ENCODE data around the gene TSPO. TPM values are rescaled to one million over a fixed set of nuclear protein-coding genes. Genes with fewer than 3 reads are reported as not detected.

TSPO gene
- total and polyA plus RNA-seq, 2 experiments from 2014 or later: 61.8 to 138 TPM

DNA sequence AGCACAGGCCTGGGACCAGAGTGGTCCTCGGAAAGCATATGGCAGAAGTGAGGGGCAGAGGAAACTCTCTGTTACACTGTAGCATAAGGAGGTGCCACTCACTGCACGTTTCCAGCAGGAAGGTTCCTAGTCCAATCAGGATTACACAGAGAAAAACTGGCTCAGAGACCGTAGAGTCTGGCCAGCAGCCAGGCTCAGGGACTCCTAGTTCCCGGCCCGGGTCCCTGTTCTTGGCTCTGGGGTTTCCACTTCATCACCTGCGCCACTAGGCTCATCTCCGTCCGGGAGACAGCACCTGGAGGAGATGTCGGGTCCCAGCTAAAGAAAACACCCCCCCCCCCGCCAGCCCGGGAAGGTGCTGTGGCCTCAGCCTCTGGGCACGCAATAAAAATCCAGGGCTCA lies 34.5 kb downstream of the TSPO start:
- H2AFZ ChIP-seq: peak overlapping the region; percentile 49
- H3K9me2 ChIP-seq (replicated peaks; ENCODE audit: insufficient read depth): no peaks in the 10 kb centered on the region
- H3K4me2 ChIP-seq: peak overlapping the region; percentile 96
- H3K9me3 ChIP-seq (ENCODE audit: low read depth): no peaks in the 10 kb centered on the region
- H4K20me1 ChIP-seq (ENCODE audit: insufficient read depth, poor library complexity, severe bottlenecking): no peaks in the 10 kb centered on the region
- H3K27ac ChIP-seq: peak overlapping the region; percentile 86
- peaks cover 22% of the 10 kb centered on the region for H3K79me2 ChIP-seq
- WGBS (ENCODE audit: low lambda C conversion rate, missing lambda C conversion rate): 13% methylated on average over 11 of the region's 12 CpGs
- H3K36me3 ChIP-seq (replicated peaks; ENCODE audit: insufficient read depth, low read depth): no peaks in the 10 kb centered on the region
- no peak for TF ChIP-seq EZH2 (IDR thresholded peaks at IDR 0.05; ENCODE audit: borderline replicate concordance)
- TF ChIP-seq, protein P1, sequence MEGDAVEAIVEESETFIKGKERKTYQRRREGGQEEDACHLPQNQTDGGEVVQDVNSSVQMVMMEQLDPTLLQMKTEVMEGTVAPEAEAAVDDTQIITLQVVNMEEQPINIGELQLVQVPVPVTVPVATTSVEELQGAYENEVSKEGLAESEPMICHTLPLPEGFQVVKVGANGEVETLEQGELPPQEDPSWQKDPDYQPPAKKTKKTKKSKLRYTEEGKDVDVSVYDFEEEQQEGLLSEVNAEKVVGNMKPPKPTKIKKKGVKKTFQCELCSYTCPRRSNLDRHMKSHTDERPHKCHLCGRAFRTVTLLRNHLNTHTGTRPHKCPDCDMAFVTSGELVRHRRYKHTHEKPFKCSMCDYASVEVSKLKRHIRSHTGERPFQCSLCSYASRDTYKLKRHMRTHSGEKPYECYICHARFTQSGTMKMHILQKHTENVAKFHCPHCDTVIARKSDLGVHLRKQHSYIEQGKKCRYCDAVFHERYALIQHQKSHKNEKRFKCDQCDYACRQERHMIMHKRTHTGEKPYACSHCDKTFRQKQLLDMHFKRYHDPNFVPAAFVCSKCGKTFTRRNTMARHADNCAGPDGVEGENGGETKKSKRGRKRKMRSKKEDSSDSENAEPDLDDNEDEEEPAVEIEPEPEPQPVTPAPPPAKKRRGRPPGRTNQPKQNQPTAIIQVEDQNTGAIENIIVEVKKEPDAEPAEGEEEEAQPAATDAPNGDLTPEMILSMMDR (IDR thresholded peaks at IDR 0.05; ENCODE audit: poor library complexity): no peak
- no peak for TF ChIP-seq EZH2phosphoT487 (IDR thresholded peaks at IDR 0.05; ENCODE audit: low read depth, severe bottlenecking, unreplicated experiment)
- no peaks in the 10 kb centered on the region for H3K27me3 ChIP-seq
- peak; percentile 62 for DNase-seq (ENCODE audit: low spot score)
- peak overlapping the region; percentile 92 for H3K4me3 ChIP-seq
- peaks cover 33% of the 10 kb centered on the region for H3K4me1 ChIP-seq (ENCODE audit: insufficient read depth)

DNA sequence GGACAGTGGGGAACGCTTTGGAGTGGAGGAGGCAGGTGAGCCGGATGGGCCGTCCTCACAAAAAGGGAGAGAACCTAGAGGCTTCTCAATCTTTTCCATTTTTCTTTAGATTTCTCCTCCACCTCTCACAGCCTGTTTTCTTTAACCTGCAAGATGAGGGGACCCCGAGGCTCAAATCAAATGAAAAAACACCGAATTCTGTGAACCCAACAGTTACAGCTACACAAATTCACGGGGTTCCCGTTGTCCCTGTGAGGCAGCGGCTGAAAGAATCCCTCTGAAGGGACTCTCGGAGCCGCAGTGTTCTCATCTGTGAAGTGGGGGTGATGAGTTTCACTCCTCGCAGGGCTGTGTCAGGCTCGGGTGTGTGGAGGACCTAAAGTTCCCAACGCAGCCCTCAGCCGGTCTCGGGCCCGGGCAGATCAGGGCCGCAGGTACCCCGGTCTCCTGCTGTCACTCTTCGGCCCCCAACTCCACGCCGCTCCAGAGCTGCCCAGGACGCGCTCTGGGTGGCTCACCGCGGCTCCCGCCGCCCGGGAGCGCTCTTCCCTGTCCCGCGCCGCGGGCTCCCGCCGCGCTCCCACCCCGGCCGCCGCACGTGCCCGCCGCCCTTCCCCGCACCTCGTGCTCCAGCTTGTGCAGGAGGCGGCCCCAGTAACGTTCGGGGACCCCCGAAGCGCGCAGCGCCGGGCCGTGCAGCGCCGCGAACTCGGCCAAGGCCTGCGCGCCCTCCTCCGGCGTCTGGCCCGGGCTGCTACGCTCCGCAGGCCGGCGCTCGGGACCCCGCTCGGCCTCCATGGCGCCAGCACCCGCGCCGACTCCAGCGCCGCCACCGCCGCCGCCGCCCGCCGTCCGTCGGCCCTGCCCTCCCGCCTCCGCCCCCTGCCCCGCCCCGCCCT lies 35.2 kb downstream of the TSPO start, which contains the start of gene TTLL12:
TTLL12 (minus strand) TSS at position 863 of the 899 bp plus-strand sequence; CDS start at position 798, 65 bp downstream.
- no peaks in the 10 kb centered on the region for H4K20me1 ChIP-seq (ENCODE audit: insufficient read depth, poor library complexity, severe bottlenecking)
- H3K9me3 ChIP-seq (ENCODE audit: low read depth): no peaks in the 10 kb centered on the region
- H2AFZ ChIP-seq: peak within 1 kb of the TSS; percentile 96
- no peaks in the 10 kb centered on the region for H3K36me3 ChIP-seq (replicated peaks; ENCODE audit: insufficient read depth, low read depth)
- H3K4me1 ChIP-seq (ENCODE audit: insufficient read depth): peaks cover 33% of the 10 kb centered on the region
- H3K9me2 ChIP-seq (replicated peaks; ENCODE audit: insufficient read depth): no peaks in the 10 kb centered on the region
- peak within 1 kb of the TSS; percentile 92 for H3K4me3 ChIP-seq
- WGBS (ENCODE audit: low lambda C conversion rate, missing lambda C conversion rate): 2% methylated on average over 20 of the region's 87 CpGs
- DNase-seq (ENCODE audit: low spot score): peak; percentile 91
- no peaks in the 10 kb centered on the region for H3K27me3 ChIP-seq
- peaks cover 22% of the 10 kb centered on the region for H3K79me2 ChIP-seq
- H3K4me2 ChIP-seq: peak within 1 kb of the TSS; percentile 96
- H3K27ac ChIP-seq: peak within 1 kb of the TSS; percentile 93
- TF ChIP-seq, protein P1 (IDR thresholded peaks at IDR 0.05; ENCODE audit: poor library complexity): no peak
- TF ChIP-seq EZH2 (IDR thresholded peaks at IDR 0.05; ENCODE audit: borderline replicate concordance) (no peak), EZH2phosphoT487 (IDR thresholded peaks at IDR 0.05; ENCODE audit: low read depth, severe bottlenecking, unreplicated experiment) (no peak)

- H2AFZ ChIP-seq: peak overlapping the region; percentile 96
- H3K4me2 ChIP-seq: peak overlapping the region; percentile 73
- H3K9me3 ChIP-seq (ENCODE audit: low read depth): no peaks in the 10 kb centered on the region
- WGBS (ENCODE audit: low lambda C conversion rate, missing lambda C conversion rate): 34% methylated on average over 18 of the region's 86 CpGs
- peak overlapping the region; percentile 12 for H3K4me3 ChIP-seq
- no peaks in the 10 kb centered on the region for H4K20me1 ChIP-seq (ENCODE audit: insufficient read depth, poor library complexity, severe bottlenecking)
- peaks cover 22% of the 10 kb centered on the region for H3K79me2 ChIP-seq
- H3K9me2 ChIP-seq (replicated peaks; ENCODE audit: insufficient read depth): no peaks in the 10 kb centered on the region
- peaks cover 33% of the 10 kb centered on the region for H3K4me1 ChIP-seq (ENCODE audit: insufficient read depth)
- peak; percentile 98 for DNase-seq (ENCODE audit: low spot score)
- H3K27me3 ChIP-seq: no peaks in the 10 kb centered on the region
- no peaks in the 10 kb centered on the region for H3K36me3 ChIP-seq (replicated peaks; ENCODE audit: insufficient read depth, low read depth)
- H3K27ac ChIP-seq: peak overlapping the region; percentile 93
- TF ChIP-seq EZH2 (IDR thresholded peaks at IDR 0.05; ENCODE audit: borderline replicate concordance): no peak
- TF ChIP-seq, protein P1 (IDR thresholded peaks at IDR 0.05; ENCODE audit: poor library complexity): peak; percentile 83
Observed at GRCh38 chr22:43187171-43188099, 36.1 kb downstream of the TSPO start.
